ENCODE measurements around the gene RGMA. TPM values are rescaled to one million over a fixed set of nuclear protein-coding genes. Genes with fewer than 3 reads are reported as not detected.

The RGMA gene
- total RNA-seq, 1 donor from 2014 or later: 5.7 TPM

DNA sequence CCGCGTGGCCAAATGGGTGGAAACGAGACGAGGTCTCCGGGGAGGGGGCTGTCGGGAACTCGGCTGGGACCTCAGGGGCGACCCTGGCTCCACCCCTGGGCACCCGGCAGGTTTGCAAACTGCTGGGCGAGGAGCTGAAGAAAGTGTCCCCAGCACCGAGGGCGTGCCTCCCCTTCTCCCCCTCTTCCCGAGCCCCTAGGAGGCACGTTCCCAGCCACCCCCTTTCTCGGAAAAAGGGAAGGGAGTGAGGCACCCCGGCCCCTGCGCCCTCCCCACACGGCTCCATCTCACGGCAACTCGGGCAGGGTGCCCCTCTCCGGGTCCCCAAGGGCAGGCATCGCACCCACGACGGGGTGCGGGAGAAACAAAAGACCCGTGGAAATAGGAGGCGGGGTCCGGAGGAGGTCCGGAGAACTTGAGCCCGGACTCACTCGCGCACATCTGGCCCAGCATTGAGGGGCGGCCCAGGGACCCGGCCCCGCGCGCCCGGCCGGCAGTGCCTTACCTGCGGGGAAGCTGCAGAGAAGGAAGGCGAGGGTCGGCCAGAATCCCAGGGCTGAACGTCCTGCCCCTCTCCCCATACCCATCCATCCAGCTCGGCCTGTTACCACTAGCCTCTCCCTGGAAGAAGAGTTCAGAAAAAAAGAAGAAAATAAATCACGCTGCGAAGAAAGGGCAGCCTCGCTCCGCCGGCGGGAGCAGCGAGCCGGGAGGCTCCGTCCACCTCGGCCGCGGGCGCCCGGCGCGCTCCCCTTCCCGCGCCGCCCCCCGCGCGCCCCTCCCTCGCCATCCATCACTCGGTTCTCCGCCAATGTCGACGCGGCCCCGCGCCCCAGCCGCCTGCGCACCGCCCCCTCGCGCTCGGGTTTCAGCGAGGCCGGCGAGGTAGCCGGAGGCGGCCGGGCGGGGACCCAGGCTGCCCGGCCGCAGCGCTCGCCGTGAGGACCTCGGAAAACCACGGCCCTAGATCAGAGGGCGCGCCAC, 16.3 kb downstream of the RGMA start:
- H3K4me3 Mint-ChIP-seq (ENCODE audit: unreplicated experiment): peak overlapping the region; percentile 96
- peaks cover 5% of the 10 kb centered on the region for H3K36me3 Mint-ChIP-seq (ENCODE audit: low read depth, unreplicated experiment)
- no peaks in the 10 kb centered on the region for H3K9me3 Mint-ChIP-seq (ENCODE audit: unreplicated experiment)
- H3K27ac Mint-ChIP-seq (ENCODE audit: unreplicated experiment): no peak overlapping the region
- H3K4me1 Mint-ChIP-seq (ENCODE audit: unreplicated experiment): peaks cover 6% of the 10 kb centered on the region
- H3K27me3 Mint-ChIP-seq (ENCODE audit: unreplicated experiment): peaks cover 11% of the 10 kb centered on the region
- peak; percentile 69 for DNase-seq (ENCODE audit: low spot score)
- TF ChIP-seq CTCF (IDR thresholded peaks at IDR 0.05; ENCODE audit: unreplicated experiment): no peak

- no peak for TF ChIP-seq CTCF (IDR thresholded peaks at IDR 0.05; ENCODE audit: unreplicated experiment)
- peaks cover 6% of the 10 kb centered on the region for H3K4me1 Mint-ChIP-seq (ENCODE audit: unreplicated experiment)
- no peak for DNase-seq (ENCODE audit: low spot score)
Observed at GRCh38 chr15:93072011-93072410, 17.0 kb downstream of the RGMA start.

DNA sequence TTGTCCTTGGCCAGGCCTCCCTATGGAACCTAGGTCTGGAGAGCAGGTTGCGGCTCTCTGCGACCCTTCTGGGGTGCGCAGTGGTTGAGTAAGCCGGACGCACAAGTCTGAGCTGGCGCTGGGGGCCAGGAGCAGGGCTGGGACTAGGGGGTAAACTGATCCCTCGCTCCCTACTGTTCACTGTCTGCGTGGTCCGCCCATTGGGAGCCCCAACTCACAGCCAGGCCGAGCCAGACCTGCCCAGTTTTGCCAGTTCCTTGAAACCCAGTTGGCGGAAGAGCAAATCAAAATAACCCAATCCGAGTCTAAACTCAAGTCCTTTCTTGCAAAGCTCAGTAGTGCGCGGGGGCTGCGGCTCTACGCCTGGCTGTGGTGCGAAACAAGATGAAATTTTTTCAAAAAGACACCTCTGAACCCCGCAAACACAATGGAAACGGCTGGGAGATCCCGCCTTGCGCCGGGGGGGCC, 17.5 kb downstream of the RGMA start:
- H3K27me3 Mint-ChIP-seq (ENCODE audit: unreplicated experiment): peaks cover 11% of the 10 kb centered on the region
- H3K36me3 Mint-ChIP-seq (ENCODE audit: low read depth, unreplicated experiment): peaks cover 5% of the 10 kb centered on the region
- H3K27ac Mint-ChIP-seq (ENCODE audit: unreplicated experiment): no peak overlapping the region
- H3K4me3 Mint-ChIP-seq (ENCODE audit: unreplicated experiment): peak overlapping the region; percentile 96
- no peak for DNase-seq (ENCODE audit: low spot score)
- no peak for TF ChIP-seq CTCF (IDR thresholded peaks at IDR 0.05; ENCODE audit: unreplicated experiment)
- H3K4me1 Mint-ChIP-seq (ENCODE audit: unreplicated experiment): peaks cover 6% of the 10 kb centered on the region
- H3K9me3 Mint-ChIP-seq (ENCODE audit: unreplicated experiment): no peaks in the 10 kb centered on the region

More at GRCh38 chr15:93072011-93072410, 17.0 kb downstream of the RGMA start:
- Mint-ChIP-seq H3K27me3 (ENCODE audit: unreplicated experiment) (peaks cover 11% of the 10 kb centered on the region), H3K27ac (ENCODE audit: unreplicated experiment) (peak overlapping the region; percentile 48), H3K9me3 (ENCODE audit: unreplicated experiment) (no peaks in the 10 kb centered on the region), H3K4me3 (ENCODE audit: unreplicated experiment) (peak overlapping the region; percentile 96), H3K36me3 (ENCODE audit: low read depth, unreplicated experiment) (peaks cover 5% of the 10 kb centered on the region)

- TF ChIP-seq CTCF (IDR thresholded peaks at IDR 0.05; ENCODE audit: unreplicated experiment): no peak
- Mint-ChIP-seq H3K9me3 (ENCODE audit: unreplicated experiment) (no peaks in the 10 kb centered on the region), H3K36me3 (ENCODE audit: low read depth, unreplicated experiment) (peaks cover 5% of the 10 kb centered on the region), H3K27ac (ENCODE audit: unreplicated experiment) (no peak overlapping the region), H3K4me3 (ENCODE audit: unreplicated experiment) (no peak overlapping the region), H3K27me3 (ENCODE audit: unreplicated experiment) (peaks cover 11% of the 10 kb centered on the region), H3K4me1 (ENCODE audit: unreplicated experiment) (peaks cover 6% of the 10 kb centered on the region)
- DNase-seq (ENCODE audit: low spot score): no peak
Observed at GRCh38 chr15:93070551-93071296, 18.3 kb downstream of the RGMA start.
